Fibroblast of the aortic adventitia (primary cell): ENCODE results near the gene PRR14L. TPM values are rescaled to one million over a fixed set of nuclear protein-coding genes. Genes with fewer than 3 reads are reported as not detected.

ENCODE experiments used
- DNase-seq: peaks from one replicate; pipeline ENCODE4 v3.0.0-alpha.2; 2010; ENCODE audit warnings: low read depth
- H3K4me3 ChIP-seq: 2 replicates; pipeline ENCODE4 v1.5.1; 2011; ENCODE audit warnings: low read depth, mild to moderate bottlenecking, control low read depth, low read length, moderate library complexity
- CTCF ChIP-seq: IDR thresholded peaks from 2 replicates; pipeline ENCODE4 v1.5.1; 2011; ENCODE audit warnings: mild to moderate bottlenecking, low read length, control low read depth, inconsistent platforms; ENCODE audit not compliant: insufficient read depth
- small RNA-seq: library from RNA; depleted of rRNA; stranded (forward); fragments of <200 nt; gene quantifications from one replicate; pipeline ENCODE3, GENCODE V24; 2012
- total RNA-seq: library from RNA; depleted of rRNA; stranded (reverse); fragments of >200 nt; gene quantifications from 2 replicates; pipeline ENCODE4 v1.2.3, GENCODE V29; 2012; ENCODE audit warnings: low replicate concordance

PRR14L gene
- total RNA-seq, 1 donor, result 28.5 TPM

GRCh38 chr22:31639436-31640039, 110.4 kb downstream of the PRR14L start:
- TF ChIP-seq CTCF, result no peak
- DNase-seq, result no peak
- no peak overlapping the region for H3K4me3 ChIP-seq

GRCh38 chr22:31637891-31638618, 111.9 kb downstream of the PRR14L start:
- H3K4me3 ChIP-seq, result no peak overlapping the region

GRCh38 chr22:31637447-31637890, 112.5 kb downstream of the PRR14L start:
- no peak for TF ChIP-seq CTCF
- no peak overlapping the region for H3K4me3 ChIP-seq
- DNase-seq, result no peak

More at GRCh38 chr22:31637891-31638618, 111.9 kb downstream of the PRR14L start:
- DNase-seq, result no peak
- TF ChIP-seq CTCF, result no peak

- H3K4me3 ChIP-seq, result no peak overlapping the region
- TF ChIP-seq CTCF, result no peak
- DNase-seq, result no peak
These were observed 114.2 kb downstream of the PRR14L start for GRCh38 chr22:31635638-31636306.

- no peak for DNase-seq
- TF ChIP-seq CTCF, result no peak
- H3K4me3 ChIP-seq, result peak overlapping the region; percentile 79
These were observed 118.5 kb downstream of the PRR14L start for GRCh38 chr22:31631436-31631835.

Small RNA genes within 50 kb of the gene (small RNA-seq; reads per million reads assigned to genes)
- gene RN7SL20P, result not detected

Other genes with a start within 250 kb of the PRR14L start
- 21.3 and 25.5 TPM in 2 replicates for gene PISD, start 87.9 kb downstream of the PRR14L start, total RNA-seq
- 10.7 and 17.7 TPM in 2 replicates for gene DEPDC5, start 3.9 kb upstream of the PRR14L start, total RNA-seq
- 169 and 174 TPM in 2 replicates for gene YWHAH, start 194.4 kb upstream of the PRR14L start, total RNA-seq